Osteoblast (primary cell): ENCODE results near the gene NPRL2. TPM values are rescaled to one million over a fixed set of nuclear protein-coding genes. Genes with fewer than 3 reads are reported as not detected.

Experiments used
- DNase-seq: peaks from one replicate; pipeline ENCODE4 v3.0.0; 2011; ENCODE audit warnings: low spot score, mixed read lengths; ENCODE audit not compliant: insufficient read length; ENCODE audit errors: missing footprints
- H2AFZ ChIP-seq: 2 replicates; pipeline ENCODE4 v1.6.0; 2011; ENCODE audit warnings: mild to moderate bottlenecking, low read length
- H3K27ac ChIP-seq: 2 replicates; pipeline ENCODE4 v1.5.1; 2011; ENCODE audit warnings: mild to moderate bottlenecking, low read depth, low read length, moderate library complexity
- H3K27me3 ChIP-seq: 2 replicates; pipeline ENCODE4 v1.6.0; 2012; ENCODE audit warnings: mild to moderate bottlenecking, control low read depth, inconsistent platforms, low read length, moderate library complexity; ENCODE audit not compliant: insufficient read depth
- H3K36me3 ChIP-seq: 2 replicates; pipeline ENCODE4 v1.5.1; 2011; ENCODE audit warnings: mild to moderate bottlenecking, low read length, control low read depth, moderate library complexity; ENCODE audit not compliant: insufficient read depth
- H3K4me1 ChIP-seq: 2 replicates; pipeline ENCODE4 v1.5.1; 2011; ENCODE audit warnings: mild to moderate bottlenecking, low read length, control low read depth, moderate library complexity; ENCODE audit not compliant: insufficient read depth
- H3K4me2 ChIP-seq: 2 replicates; pipeline ENCODE4 v1.6.0; 2011; ENCODE audit warnings: mild to moderate bottlenecking, low read length; ENCODE audit not compliant: insufficient read depth
- H3K4me3 ChIP-seq: fragments of 200-600 bp; sonication (generic); 3 replicates; pipeline ENCODE4 v1.5.1; 2012; ENCODE audit warnings: mild to moderate bottlenecking, low read length, inconsistent platforms; ENCODE audit not compliant: insufficient read depth
- H3K79me2 ChIP-seq: 2 replicates; pipeline ENCODE4 v1.6.0; 2012; ENCODE audit warnings: mild to moderate bottlenecking, low read length, control low read depth, inconsistent platforms; ENCODE audit not compliant: insufficient read depth
- H3K9me3 ChIP-seq: 2 replicates; pipeline ENCODE4 v1.5.1; 2011; ENCODE audit warnings: low read depth, low read length, control low read depth
- H4K20me1 ChIP-seq: 2 replicates; pipeline ENCODE4 v1.6.0; 2012; ENCODE audit warnings: mild to moderate bottlenecking, low read length, control low read depth; ENCODE audit not compliant: insufficient read depth
- total RNA-seq: library from RNA; depleted of rRNA; stranded (reverse); fragments of >200 nt; gene quantifications from 2 replicates; pipeline ENCODE4 v1.2.3, GENCODE V29; 2012
- TF ChIP-seq, protein P1 (sequence below): IDR thresholded peaks from 2 replicates; pipeline ENCODE4 v1.5.1; 2011; ENCODE audit warnings: mild to moderate bottlenecking, low read depth, low read length, moderate library complexity; ENCODE audit errors: extremely low read depth

The NPRL2 gene
- total RNA-seq, 1 donor: 21.7 TPM

DNA sequence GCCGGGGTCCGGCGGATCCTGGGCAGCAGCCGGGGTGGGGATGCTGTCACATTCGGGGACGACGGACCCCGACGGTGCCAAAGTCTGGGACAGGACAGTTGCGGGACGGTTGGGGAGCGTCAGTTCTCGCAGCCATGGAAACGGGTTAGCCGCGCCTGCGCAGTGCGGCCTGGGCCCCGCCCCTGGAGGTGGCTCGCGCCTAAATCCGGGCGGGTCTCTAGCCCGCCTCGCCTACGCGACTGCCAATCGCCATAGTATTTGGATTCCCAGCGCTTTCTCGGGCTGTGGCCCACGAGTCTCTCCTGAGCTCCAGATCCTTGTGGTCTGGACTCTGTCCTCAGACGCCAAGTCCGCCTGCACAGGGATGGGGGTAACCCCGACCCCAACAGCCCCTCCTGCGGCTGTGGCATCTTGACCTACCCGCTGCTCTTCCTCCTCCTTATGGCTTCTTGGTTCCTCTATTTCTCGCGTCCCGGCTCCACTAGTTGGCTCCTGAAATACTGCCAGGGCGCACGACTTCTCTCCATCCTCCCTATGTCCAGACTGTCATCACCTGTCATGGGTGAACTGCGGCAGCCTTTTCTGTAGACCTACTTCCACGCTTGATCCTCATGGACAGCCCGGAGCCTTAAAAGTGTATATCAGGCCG, 4.9 kb downstream of the NPRL2 start, which contains the start of gene ZMYND10:
Gene ZMYND10 (minus strand): TSS at position 147 of the 649 bp plus-strand sequence. CDS start 153 bp downstream, outside the sequence.
- no peaks in the 10 kb centered on the region for H3K27me3 ChIP-seq
- H3K4me1 ChIP-seq: peaks cover 24% of the 10 kb centered on the region
- H2AFZ ChIP-seq: peak within 1 kb of the TSS; percentile 94
- peak within 1 kb of the TSS; percentile 76 for H3K4me3 ChIP-seq
- TF ChIP-seq, protein P1, sequence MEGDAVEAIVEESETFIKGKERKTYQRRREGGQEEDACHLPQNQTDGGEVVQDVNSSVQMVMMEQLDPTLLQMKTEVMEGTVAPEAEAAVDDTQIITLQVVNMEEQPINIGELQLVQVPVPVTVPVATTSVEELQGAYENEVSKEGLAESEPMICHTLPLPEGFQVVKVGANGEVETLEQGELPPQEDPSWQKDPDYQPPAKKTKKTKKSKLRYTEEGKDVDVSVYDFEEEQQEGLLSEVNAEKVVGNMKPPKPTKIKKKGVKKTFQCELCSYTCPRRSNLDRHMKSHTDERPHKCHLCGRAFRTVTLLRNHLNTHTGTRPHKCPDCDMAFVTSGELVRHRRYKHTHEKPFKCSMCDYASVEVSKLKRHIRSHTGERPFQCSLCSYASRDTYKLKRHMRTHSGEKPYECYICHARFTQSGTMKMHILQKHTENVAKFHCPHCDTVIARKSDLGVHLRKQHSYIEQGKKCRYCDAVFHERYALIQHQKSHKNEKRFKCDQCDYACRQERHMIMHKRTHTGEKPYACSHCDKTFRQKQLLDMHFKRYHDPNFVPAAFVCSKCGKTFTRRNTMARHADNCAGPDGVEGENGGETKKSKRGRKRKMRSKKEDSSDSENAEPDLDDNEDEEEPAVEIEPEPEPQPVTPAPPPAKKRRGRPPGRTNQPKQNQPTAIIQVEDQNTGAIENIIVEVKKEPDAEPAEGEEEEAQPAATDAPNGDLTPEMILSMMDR: no peak
- peaks cover 17% of the 10 kb centered on the region for H3K36me3 ChIP-seq
- no peak within 1 kb of the TSS for H3K27ac ChIP-seq
- H3K4me2 ChIP-seq: peak within 1 kb of the TSS; percentile 96
- no peaks in the 10 kb centered on the region for H3K9me3 ChIP-seq
- peak; percentile 98 for DNase-seq
- H3K79me2 ChIP-seq: peaks cover 21% of the 10 kb centered on the region
- no peaks in the 10 kb centered on the region for H4K20me1 ChIP-seq

DNA sequence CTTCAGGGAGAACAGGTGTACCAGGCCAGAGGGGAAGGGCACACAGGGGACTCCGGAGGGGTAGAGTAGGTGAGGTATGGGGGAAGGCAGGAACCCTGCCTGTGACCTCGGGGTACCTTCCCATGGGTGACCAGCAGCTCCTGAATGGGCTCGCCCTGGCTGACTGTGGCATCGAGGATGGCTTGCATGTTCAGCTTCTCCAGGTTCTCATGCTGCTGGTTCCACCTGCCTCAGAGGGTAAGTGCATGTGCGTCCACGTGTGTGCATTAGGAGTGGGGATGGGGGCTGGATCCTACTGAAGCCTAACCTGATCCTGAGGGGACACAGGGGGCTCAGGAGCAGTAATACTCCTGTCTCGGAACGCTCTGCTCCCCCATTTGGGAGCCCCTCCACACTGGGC, 5.6 kb downstream of the NPRL2 start:
- peak overlapping the region; percentile 96 for H3K4me2 ChIP-seq

DNA sequence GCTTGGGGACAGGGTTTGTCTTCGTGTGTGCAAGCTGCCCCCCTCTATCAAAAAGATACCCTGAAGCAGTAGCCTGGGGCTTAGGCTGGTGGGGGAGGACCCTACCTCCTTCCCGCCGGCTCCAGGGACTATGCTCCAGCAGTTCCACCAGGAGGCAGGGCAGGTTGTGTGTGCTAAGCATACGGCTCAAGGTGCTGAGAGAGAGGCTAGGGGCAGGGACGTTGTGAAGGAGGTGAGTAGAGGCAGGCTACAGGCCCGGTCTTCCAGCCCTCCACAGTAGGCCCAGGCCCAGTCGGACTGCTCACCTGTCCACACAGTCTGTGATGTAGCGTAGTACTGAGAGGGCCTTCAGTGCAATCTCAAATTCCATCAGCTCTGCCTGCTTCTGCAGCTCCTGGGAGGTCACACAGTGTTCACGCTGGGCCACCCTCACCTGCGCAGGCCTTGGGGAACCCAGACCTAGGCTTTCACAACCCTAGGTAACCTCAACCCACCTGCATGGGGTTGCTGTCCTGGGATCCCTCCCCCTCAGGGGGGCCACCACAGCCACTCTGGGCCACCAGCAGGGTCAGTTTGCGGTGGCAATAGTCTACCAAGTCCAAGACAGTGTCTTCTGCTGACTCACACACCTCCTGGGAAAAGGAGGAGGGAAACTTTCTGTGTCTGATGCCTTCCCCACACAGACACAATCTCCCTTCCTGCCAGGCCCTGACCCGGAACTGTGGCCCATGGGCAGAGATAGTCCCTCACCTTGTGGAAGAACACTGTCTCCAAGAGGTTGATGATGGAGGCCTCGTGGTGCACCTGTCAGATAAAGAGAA, 7.6 kb downstream of the NPRL2 start:
- Histone ChIP-seq H3K4me1 (peaks cover 35% of the 10 kb centered on the region), H3K4me2 (no peak overlapping the region), H3K36me3 (peaks cover 6% of the 10 kb centered on the region), H4K20me1 (no peaks in the 10 kb centered on the region), H3K27me3 (no peaks in the 10 kb centered on the region), H2AFZ (no peak overlapping the region), H3K4me3 (no peak overlapping the region), H3K79me2 (peaks cover 23% of the 10 kb centered on the region), H3K27ac (no peak overlapping the region), H3K9me3 (no peaks in the 10 kb centered on the region)
- TF ChIP-seq, protein P1: no peak
- no peak for DNase-seq

More for the DNA sequence above, 5.6 kb downstream of the NPRL2 start:
- H3K27ac ChIP-seq: no peak overlapping the region
- H3K79me2 ChIP-seq: peaks cover 21% of the 10 kb centered on the region
- H3K27me3 ChIP-seq: no peaks in the 10 kb centered on the region
- no peaks in the 10 kb centered on the region for H3K9me3 ChIP-seq
- H4K20me1 ChIP-seq: no peaks in the 10 kb centered on the region
- peak overlapping the region; percentile 94 for H2AFZ ChIP-seq
- H3K4me1 ChIP-seq: peaks cover 24% of the 10 kb centered on the region
- H3K36me3 ChIP-seq: peaks cover 17% of the 10 kb centered on the region
- DNase-seq: no peak
- H3K4me3 ChIP-seq: peak overlapping the region; percentile 76
- TF ChIP-seq, protein P1: no peak

DNA sequence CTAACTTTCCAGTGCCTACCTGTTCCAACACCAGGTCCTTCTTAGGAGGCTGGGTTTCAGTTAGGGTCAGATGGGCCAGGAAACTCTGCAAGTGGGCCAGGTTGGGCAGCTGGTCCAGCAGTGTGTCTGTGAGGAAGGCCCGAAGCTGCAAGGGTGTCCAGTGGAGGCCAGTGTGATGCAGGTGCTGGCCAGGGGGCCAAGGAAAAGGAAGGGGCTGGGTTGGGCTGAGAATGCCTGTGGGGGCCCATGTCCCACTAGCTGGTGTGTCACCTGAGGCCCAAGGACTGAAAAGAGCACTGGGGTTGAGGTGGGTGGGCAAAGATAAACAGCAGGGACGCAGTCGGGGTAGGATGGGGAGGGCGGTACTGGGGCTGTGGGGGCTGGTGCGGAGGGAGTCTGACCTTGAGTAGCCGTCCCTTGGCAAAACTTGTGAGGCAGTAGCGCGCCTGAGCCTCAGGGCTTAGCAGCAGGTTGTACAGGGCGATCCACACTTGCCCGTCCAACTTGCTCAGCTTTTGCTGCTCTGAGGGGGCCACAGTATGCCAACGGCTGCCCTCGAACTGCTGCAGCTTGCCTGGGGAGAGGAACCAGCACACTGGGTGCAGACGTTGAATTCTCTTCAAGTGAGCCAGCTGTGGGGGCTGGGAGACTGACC, 8.5 kb downstream of the NPRL2 start:
- peaks cover 28% of the 10 kb centered on the region for H3K79me2 ChIP-seq
- H2AFZ ChIP-seq: no peak overlapping the region
- no peak for DNase-seq
- H4K20me1 ChIP-seq: no peaks in the 10 kb centered on the region
- H3K36me3 ChIP-seq: no peaks in the 10 kb centered on the region
- no peaks in the 10 kb centered on the region for H3K9me3 ChIP-seq
- H3K4me2 ChIP-seq: no peak overlapping the region
- no peak overlapping the region for H3K27ac ChIP-seq
- TF ChIP-seq, protein P1: no peak
- H3K4me3 ChIP-seq: no peak overlapping the region
- peaks cover 40% of the 10 kb centered on the region for H3K4me1 ChIP-seq
- no peaks in the 10 kb centered on the region for H3K27me3 ChIP-seq
